ENCODE data around the gene ITPR2. TPM values are rescaled to one million over a fixed set of nuclear protein-coding genes. Genes with fewer than 3 reads are reported as not detected.

ITPR2 gene
- total and polyA plus RNA-seq, 4 donors, result 11.7 to 93.3 (median 35.4) TPM

DNA sequence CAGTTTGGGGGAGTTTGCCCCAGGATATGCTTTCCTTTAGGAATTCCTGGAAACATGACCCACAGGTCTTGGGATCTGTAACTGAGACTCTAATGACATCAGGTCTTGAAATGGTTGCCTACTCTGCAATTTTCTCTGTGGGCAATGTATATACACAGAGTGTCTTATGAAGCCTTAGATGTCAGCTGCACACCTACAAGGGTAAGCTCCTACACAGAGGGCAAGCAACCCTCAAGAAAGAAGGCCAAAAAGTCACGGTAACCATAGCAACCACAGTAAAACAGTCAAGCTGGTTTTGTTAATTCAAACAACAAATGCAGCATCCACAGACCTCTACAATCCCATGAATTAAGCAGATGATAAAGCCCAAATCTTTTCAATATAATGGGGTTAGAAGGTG, 344.6 kb downstream of the ITPR2 start:
- TF ChIP-seq, protein P1, sequence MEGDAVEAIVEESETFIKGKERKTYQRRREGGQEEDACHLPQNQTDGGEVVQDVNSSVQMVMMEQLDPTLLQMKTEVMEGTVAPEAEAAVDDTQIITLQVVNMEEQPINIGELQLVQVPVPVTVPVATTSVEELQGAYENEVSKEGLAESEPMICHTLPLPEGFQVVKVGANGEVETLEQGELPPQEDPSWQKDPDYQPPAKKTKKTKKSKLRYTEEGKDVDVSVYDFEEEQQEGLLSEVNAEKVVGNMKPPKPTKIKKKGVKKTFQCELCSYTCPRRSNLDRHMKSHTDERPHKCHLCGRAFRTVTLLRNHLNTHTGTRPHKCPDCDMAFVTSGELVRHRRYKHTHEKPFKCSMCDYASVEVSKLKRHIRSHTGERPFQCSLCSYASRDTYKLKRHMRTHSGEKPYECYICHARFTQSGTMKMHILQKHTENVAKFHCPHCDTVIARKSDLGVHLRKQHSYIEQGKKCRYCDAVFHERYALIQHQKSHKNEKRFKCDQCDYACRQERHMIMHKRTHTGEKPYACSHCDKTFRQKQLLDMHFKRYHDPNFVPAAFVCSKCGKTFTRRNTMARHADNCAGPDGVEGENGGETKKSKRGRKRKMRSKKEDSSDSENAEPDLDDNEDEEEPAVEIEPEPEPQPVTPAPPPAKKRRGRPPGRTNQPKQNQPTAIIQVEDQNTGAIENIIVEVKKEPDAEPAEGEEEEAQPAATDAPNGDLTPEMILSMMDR (IDR thresholded peaks at IDR 0.05; ENCODE audit: low read depth, low read length, missing input control), result no peak
- TF ChIP-seq FOXA2 (IDR thresholded peaks at IDR 0.05), result no peak
- no peak for TF ChIP-seq JUND (IDR thresholded peaks at IDR 0.05)
- no peak for TF ChIP-seq EGR1 (IDR thresholded peaks at IDR 0.05; ENCODE audit: low read depth in 2 of 2)
- TF ChIP-seq, protein P2, sequence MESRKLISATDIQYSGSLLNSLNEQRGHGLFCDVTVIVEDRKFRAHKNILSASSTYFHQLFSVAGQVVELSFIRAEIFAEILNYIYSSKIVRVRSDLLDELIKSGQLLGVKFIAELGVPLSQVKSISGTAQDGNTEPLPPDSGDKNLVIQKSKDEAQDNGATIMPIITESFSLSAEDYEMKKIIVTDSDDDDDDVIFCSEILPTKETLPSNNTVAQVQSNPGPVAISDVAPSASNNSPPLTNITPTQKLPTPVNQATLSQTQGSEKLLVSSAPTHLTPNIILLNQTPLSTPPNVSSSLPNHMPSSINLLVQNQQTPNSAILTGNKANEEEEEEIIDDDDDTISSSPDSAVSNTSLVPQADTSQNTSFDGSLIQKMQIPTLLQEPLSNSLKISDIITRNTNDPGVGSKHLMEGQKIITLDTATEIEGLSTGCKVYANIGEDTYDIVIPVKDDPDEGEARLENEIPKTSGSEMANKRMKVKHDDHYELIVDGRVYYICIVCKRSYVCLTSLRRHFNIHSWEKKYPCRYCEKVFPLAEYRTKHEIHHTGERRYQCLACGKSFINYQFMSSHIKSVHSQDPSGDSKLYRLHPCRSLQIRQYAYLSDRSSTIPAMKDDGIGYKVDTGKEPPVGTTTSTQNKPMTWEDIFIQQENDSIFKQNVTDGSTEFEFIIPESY (IDR thresholded peaks at IDR 0.05), result no peak
- no peak for TF ChIP-seq HNF4A (conservative IDR thresholded peaks at IDR 0.05)
- no peak for TF ChIP-seq HNF4G (IDR thresholded peaks at IDR 0.05)
- no peak for TF ChIP-seq RXRA (IDR thresholded peaks at IDR 0.05)
- TF ChIP-seq TAF1 (conservative IDR thresholded peaks at IDR 0.05), result no peak
- no peak for TF ChIP-seq GABPA (IDR thresholded peaks at IDR 0.05 in 1 of 2, conservative IDR thresholded peaks at IDR 0.05 in 1 of 2)
- TF ChIP-seq YY1 (IDR thresholded peaks at IDR 0.05), result no peak
- TF ChIP-seq SP1 (IDR thresholded peaks at IDR 0.05), result no peak
- TF ChIP-seq RAD21 (IDR thresholded peaks at IDR 0.05), result no peak
- Histone ChIP-seq H3K36me3 (ENCODE audit: control insufficient read depth in 4 of 4, insufficient read depth in 3 of 4, low read depth in 1 of 4, low read length in 3 of 4) (peaks cover 0 to 48% (median 26%) of the 10 kb centered on the region in 4 donors), H3K9ac (ENCODE audit: low read depth in 1 of 2, low read length in 2 of 2) (no peak overlapping the region), H3K27ac (ENCODE audit: low read depth in 1 of 2, low read length in 2 of 2) (no peak overlapping the region), H3K9me3 (ENCODE audit: control insufficient read depth in 4 of 4, low read length in 3 of 4) (no peaks in the 10 kb centered on the region), H3K4me3 (ENCODE audit: low read depth in 1 of 3, low read length in 3 of 3) (no peak overlapping the region), H3K4me1 (ENCODE audit: control insufficient read depth in 4 of 4, insufficient read depth in 4 of 4, low read length in 3 of 4) (no peaks in the 10 kb centered on the region), H3K27me3 (ENCODE audit: control insufficient read depth in 4 of 4, insufficient read depth in 4 of 4, low read length in 3 of 4) (no peaks in the 10 kb centered on the region)
- 100% methylated on average over 1 of the region's 1 CpG for WGBS
- no peak for DNase-seq (ENCODE audit: low spot score)

DNA sequence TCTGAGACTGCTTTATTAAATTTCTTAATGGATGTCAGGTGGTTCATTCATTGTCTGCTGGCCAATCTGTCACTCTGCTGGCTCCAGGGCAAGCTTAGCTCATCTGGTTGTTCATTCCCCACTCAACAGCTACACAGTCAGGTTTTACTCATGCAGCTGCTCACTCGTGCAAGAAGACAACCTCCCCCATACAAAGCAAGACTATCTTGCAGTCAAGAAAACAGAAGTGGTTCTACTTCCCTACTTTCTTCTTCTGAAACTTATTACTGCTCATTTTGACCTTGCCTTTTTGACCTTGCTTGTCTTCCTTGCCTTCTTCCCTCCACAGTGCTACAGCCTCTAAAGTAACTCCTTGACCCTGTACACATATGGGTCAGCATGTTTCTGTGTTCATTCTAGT, 359.7 kb downstream of the ITPR2 start:
- H3K9ac ChIP-seq (ENCODE audit: low read depth in 1 of 2, low read length in 2 of 2), result no peak overlapping the region
- TF ChIP-seq, protein P3, sequence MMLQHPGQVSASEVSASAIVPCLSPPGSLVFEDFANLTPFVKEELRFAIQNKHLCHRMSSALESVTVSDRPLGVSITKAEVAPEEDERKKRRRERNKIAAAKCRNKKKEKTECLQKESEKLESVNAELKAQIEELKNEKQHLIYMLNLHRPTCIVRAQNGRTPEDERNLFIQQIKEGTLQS (IDR thresholded peaks at IDR 0.05), result no peak
- TF ChIP-seq, protein P4, sequence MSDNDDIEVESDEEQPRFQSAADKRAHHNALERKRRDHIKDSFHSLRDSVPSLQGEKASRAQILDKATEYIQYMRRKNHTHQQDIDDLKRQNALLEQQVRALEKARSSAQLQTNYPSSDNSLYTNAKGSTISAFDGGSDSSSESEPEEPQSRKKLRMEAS (IDR thresholded peaks at IDR 0.05), result no peak
- TF ChIP-seq, protein P5, sequence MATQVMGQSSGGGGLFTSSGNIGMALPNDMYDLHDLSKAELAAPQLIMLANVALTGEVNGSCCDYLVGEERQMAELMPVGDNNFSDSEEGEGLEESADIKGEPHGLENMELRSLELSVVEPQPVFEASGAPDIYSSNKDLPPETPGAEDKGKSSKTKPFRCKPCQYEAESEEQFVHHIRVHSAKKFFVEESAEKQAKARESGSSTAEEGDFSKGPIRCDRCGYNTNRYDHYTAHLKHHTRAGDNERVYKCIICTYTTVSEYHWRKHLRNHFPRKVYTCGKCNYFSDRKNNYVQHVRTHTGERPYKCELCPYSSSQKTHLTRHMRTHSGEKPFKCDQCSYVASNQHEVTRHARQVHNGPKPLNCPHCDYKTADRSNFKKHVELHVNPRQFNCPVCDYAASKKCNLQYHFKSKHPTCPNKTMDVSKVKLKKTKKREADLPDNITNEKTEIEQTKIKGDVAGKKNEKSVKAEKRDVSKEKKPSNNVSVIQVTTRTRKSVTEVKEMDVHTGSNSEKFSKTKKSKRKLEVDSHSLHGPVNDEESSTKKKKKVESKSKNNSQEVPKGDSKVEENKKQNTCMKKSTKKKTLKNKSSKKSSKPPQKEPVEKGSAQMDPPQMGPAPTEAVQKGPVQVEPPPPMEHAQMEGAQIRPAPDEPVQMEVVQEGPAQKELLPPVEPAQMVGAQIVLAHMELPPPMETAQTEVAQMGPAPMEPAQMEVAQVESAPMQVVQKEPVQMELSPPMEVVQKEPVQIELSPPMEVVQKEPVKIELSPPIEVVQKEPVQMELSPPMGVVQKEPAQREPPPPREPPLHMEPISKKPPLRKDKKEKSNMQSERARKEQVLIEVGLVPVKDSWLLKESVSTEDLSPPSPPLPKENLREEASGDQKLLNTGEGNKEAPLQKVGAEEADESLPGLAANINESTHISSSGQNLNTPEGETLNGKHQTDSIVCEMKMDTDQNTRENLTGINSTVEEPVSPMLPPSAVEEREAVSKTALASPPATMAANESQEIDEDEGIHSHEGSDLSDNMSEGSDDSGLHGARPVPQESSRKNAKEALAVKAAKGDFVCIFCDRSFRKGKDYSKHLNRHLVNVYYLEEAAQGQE (IDR thresholded peaks at IDR 0.05), result no peak
- TF ChIP-seq SP1 (IDR thresholded peaks at IDR 0.05) (no peak), FOXA2 (IDR thresholded peaks at IDR 0.05) (no peak)
- H3K4me1 ChIP-seq (ENCODE audit: control insufficient read depth in 4 of 4, insufficient read depth in 4 of 4, low read length in 3 of 4), result no peaks in the 10 kb centered on the region
- H3K4me3 ChIP-seq (ENCODE audit: low read depth in 1 of 3, low read length in 3 of 3), result no peak overlapping the region
- no peaks in the 10 kb centered on the region for H3K27me3 ChIP-seq (ENCODE audit: control insufficient read depth in 4 of 4, insufficient read depth in 4 of 4, low read length in 3 of 4)
- H3K36me3 ChIP-seq (ENCODE audit: control insufficient read depth in 4 of 4, insufficient read depth in 3 of 4, low read depth in 1 of 4, low read length in 3 of 4), result peaks cover 5 to 44% (median 35%) of the 10 kb centered on the region in 4 donors
- H3K27ac ChIP-seq (ENCODE audit: low read depth in 1 of 2, low read length in 2 of 2), result no peak overlapping the region
- 79% methylated on average over 1 of the region's 1 CpG for WGBS
- H3K9me3 ChIP-seq (ENCODE audit: control insufficient read depth in 4 of 4, low read length in 3 of 4), result no peaks in the 10 kb centered on the region
- no peak for DNase-seq (ENCODE audit: low spot score)
